Gastroesophageal sphincter (tissue), 3 donors: ENCODE data around the gene RAF1.

Experiments
- POLR2A ChIP-seq, 2 donors: fragments of 450-650 bp; IDR thresholded peaks; one replicate each; pipeline ENCODE4 v1.6.1; 2017; ENCODE audit warnings: antibody characterized with exemption in 2 of 2, mild to moderate bottlenecking in 2 of 2, moderate library complexity in 1 of 2
- TF ChIP-seq, protein P1 (sequence below), 4 experiments: fragments of 200-600 bp in 2 of 4; fragments of 450-650 bp in 2 of 4; sonication (generic) in 1 of 4; IDR thresholded peaks; one replicate each; pipeline ENCODE4 v1.5.1; 2017 to 2019; ENCODE audit warnings: antibody characterized with exemption in 4 of 4, mild to moderate bottlenecking in 2 of 4, moderate library complexity in 2 of 4

DNA sequence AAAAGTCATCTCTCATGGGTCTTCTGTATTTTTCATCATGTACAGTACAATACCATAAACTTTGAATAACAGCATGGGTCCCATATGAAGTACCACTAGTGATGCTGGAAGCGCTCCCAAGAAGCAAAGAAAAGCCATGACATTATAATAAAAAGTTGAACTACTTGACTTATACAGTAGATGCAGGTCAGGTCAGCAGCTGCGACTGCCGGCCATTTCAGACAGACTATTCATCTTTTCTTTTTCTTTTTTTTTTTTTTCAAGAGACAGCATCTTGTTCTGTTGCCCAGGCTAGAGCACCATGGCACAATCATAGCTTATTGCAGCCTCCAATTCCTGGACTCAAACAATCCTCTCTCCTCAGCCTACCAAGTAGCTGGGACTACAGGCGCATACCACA is 10.2 kb downstream of the RAF1 start:
- no peak for TF ChIP-seq POLR2A (IDR thresholded peaks at IDR 0.05)
- TF ChIP-seq, protein P1, sequence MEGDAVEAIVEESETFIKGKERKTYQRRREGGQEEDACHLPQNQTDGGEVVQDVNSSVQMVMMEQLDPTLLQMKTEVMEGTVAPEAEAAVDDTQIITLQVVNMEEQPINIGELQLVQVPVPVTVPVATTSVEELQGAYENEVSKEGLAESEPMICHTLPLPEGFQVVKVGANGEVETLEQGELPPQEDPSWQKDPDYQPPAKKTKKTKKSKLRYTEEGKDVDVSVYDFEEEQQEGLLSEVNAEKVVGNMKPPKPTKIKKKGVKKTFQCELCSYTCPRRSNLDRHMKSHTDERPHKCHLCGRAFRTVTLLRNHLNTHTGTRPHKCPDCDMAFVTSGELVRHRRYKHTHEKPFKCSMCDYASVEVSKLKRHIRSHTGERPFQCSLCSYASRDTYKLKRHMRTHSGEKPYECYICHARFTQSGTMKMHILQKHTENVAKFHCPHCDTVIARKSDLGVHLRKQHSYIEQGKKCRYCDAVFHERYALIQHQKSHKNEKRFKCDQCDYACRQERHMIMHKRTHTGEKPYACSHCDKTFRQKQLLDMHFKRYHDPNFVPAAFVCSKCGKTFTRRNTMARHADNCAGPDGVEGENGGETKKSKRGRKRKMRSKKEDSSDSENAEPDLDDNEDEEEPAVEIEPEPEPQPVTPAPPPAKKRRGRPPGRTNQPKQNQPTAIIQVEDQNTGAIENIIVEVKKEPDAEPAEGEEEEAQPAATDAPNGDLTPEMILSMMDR (IDR thresholded peaks at IDR 0.05), result no peak
